Prostate gland (tissue), 2 donors: Measurements from ENCODE around the gene NFKBIL1. TPM values are rescaled to one million over a fixed set of nuclear protein-coding genes. Genes with fewer than 3 reads are reported as not detected.

Experiments used
- DNase-seq: peaks from one replicate; pipeline ENCODE4 v3.0.0-alpha.2; 2019; ENCODE audit warnings: low spot score
- H3K27ac ChIP-seq, 2 donors: fragments of 200-600 bp; sonication (generic); 2 replicates each; pipeline ENCODE4 v1.5.1; 2017 to 2019
- H3K27me3 ChIP-seq: fragments of 200-600 bp; sonication (generic); replicated peaks from 2 replicates; pipeline ENCODE4 v1.5.1; 2019; ENCODE audit not compliant: insufficient read depth
- H3K36me3 ChIP-seq, 2 donors: fragments of 200-600 bp; sonication (generic); 1 replicate in 1 of 2; 2 replicates in 1 of 2; pipeline versions ENCODE4 v1.5.1 to v1.8.1; 2017 to 2019
- H3K4me1 ChIP-seq: fragments of 200-600 bp; sonication (generic); replicated peaks from 2 replicates; pipeline ENCODE4 v1.5.1; 2019
- H3K4me3 ChIP-seq, 2 donors: fragments of 200-600 bp; sonication (generic); 2 replicates each; pipeline ENCODE4 v1.5.1; 2017 to 2019
- H3K9me3 ChIP-seq: fragments of 200-600 bp; sonication (generic); 2 replicates; pipeline ENCODE4 v1.5.1; 2017
- POLR2A ChIP-seq: fragments of 450-650 bp; IDR thresholded peaks from one replicate; pipeline ENCODE4 v1.6.1; 2016; ENCODE audit warnings: antibody characterized with exemption, mild to moderate bottlenecking
- POLR2AphosphoS5 ChIP-seq: sonication (generic); formaldehyde crosslinking; IDR thresholded peaks from one replicate; pipeline ENCODE4 v1.6.1; 2017; ENCODE audit warnings: antibody characterized with exemption
- WGBS: methylation state at CpG from one replicate; pipeline ENCODE4 v1.1.5; 2018; 5-methylcytosine and 5-hydroxymethylcytosine counted together
- intact Hi-C: fragments of 100-400 bp; cut with DNase I; formaldehyde crosslinking; loops from one replicate; pipeline ENCODE4 v1.14.2; 2022
- small RNA-seq, 2 donors: library from RNA; depleted of rRNA; stranded (forward); fragments of <200 nt; gene quantifications; one replicate each; pipeline ENCODE3, GENCODE V24; 2016
- total RNA-seq, 2 donors: library from RNA; depleted of rRNA; stranded (reverse); fragments of >200 nt; gene quantifications; one replicate each; pipeline ENCODE4 v1.1.0, GENCODE V29; 2016
- TF ChIP-seq, protein P1 (sequence below), 4 experiments: fragments of 200-600 bp in 2 of 4; fragments of 450-650 bp in 2 of 4; sonication (generic) in 2 of 4; IDR thresholded peaks; 1 replicate in 3 of 4; 2 replicates in 1 of 4; pipeline ENCODE4 v1.5.1; 2016 to 2019; ENCODE audit warnings: antibody characterized with exemption in 4 of 4, mild to moderate bottlenecking in 2 of 4, moderate library complexity in 2 of 4

The NFKBIL1 gene
- total RNA-seq, 2 donors from 2014 or later, result 38.0 to 48.7 TPM

DNA sequence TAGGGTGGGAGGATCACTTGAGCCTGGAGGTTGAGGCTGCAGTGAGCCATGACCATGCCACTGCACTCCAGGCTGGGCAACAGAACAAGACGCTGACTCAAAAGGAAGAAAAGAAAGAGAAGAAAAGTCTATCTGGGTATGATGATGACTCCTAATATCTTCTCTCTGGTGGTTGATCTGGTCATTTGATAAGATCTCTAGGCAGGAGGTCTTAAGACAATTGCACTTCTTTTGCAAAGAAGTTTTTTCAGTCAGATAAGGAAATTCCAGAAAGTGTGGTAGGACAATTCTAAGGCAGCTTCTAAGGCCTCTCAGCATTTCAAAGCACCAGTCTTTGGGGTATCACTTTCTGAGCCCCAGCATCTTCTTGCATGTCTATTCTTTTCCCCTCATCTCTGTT is 59.9 kb downstream of the NFKBIL1 start:
- Histone ChIP-seq H3K9me3 (no peaks in the 10 kb centered on the region), H3K36me3 (no peaks in the 10 kb centered on the region), H3K4me3 (no peak overlapping the region), H3K4me1 (no peaks in the 10 kb centered on the region), H3K27me3 (no peaks in the 10 kb centered on the region), H3K27ac (no peak overlapping the region)
- DNase-seq, result no peak
- no peak for TF ChIP-seq POLR2AphosphoS5
- TF ChIP-seq, protein P1, sequence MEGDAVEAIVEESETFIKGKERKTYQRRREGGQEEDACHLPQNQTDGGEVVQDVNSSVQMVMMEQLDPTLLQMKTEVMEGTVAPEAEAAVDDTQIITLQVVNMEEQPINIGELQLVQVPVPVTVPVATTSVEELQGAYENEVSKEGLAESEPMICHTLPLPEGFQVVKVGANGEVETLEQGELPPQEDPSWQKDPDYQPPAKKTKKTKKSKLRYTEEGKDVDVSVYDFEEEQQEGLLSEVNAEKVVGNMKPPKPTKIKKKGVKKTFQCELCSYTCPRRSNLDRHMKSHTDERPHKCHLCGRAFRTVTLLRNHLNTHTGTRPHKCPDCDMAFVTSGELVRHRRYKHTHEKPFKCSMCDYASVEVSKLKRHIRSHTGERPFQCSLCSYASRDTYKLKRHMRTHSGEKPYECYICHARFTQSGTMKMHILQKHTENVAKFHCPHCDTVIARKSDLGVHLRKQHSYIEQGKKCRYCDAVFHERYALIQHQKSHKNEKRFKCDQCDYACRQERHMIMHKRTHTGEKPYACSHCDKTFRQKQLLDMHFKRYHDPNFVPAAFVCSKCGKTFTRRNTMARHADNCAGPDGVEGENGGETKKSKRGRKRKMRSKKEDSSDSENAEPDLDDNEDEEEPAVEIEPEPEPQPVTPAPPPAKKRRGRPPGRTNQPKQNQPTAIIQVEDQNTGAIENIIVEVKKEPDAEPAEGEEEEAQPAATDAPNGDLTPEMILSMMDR (IDR thresholded peaks at IDR 0.05), result no peak
- TF ChIP-seq POLR2A, result no peak
- 88% methylated on average over 1 of the region's 1 CpG for WGBS
- intact Hi-C loops, result no loop called here

Small RNA genes lying within 50 kb of the gene (small RNA-seq; reads per million reads assigned to genes)
- gene AL663061.1 (0 reads per million in 2 donors), gene SNORD117 (230 to 261 reads per million in 2 donors), gene SNORD84 (0 reads per million in 2 donors)

Other genes with a start within 250 kb of the NFKBIL1 start
- 100 to 1,000 TPM; 846 to 899 TPM for gene HLA-B, start 190.4 kb upstream of the NFKBIL1 start, total RNA-seq
- 10 to 100 TPM; 16.1 to 22.8 TPM for gene MICA, start 144.0 kb upstream of the NFKBIL1 start, total RNA-seq
- gene MICB, start 49.5 kb upstream of the NFKBIL1 start, total RNA-seq, result 1 to 10 TPM; 1.3 to 5.5 TPM
- gene MCCD1, start 18.6 kb upstream of the NFKBIL1 start, total RNA-seq, result not detected
- gene DDX39B, start 5.6 kb upstream of the NFKBIL1 start, total RNA-seq, result 100 to 1,000 TPM; 227 to 390 TPM
- gene ATP6V1G2, start 1.0 kb upstream of the NFKBIL1 start, total RNA-seq, result under 1 TPM; 0.36 to 0.74 TPM
- gene LTA, start 24.7 kb downstream of the NFKBIL1 start, total RNA-seq, result 1 to 10 TPM in 1 of 2 donors, not detected in 1; 1.2 TPM
- gene TNF, start 28.0 kb downstream of the NFKBIL1 start, total RNA-seq, result under 1 TPM in 1 of 2 donors, not detected in 1; 0.23 TPM
- under 1 TPM in 1 of 2 donors, not detected in 1; 0.97 TPM for gene LTB, start 34.8 kb downstream of the NFKBIL1 start, total RNA-seq
- gene LST1, start 38.7 kb downstream of the NFKBIL1 start, total RNA-seq, result 1 to 10 TPM in 1 of 2 donors, not detected in 1; 3.1 TPM
- gene NCR3, start 45.4 kb downstream of the NFKBIL1 start, total RNA-seq, result not detected
- 10 to 100 TPM; 11.1 to 14.6 TPM for gene AIF1, start 67.6 kb downstream of the NFKBIL1 start, total RNA-seq
- 100 to 1,000 TPM; 129 to 247 TPM for gene PRRC2A, start 73.1 kb downstream of the NFKBIL1 start, total RNA-seq
- gene BAG6, start 105.1 kb downstream of the NFKBIL1 start, total RNA-seq, result 100 to 1,000 TPM; 261 to 537 TPM
- 1 to 10 TPM; 1.6 to 6.8 TPM for gene APOM, start 108.3 kb downstream of the NFKBIL1 start, total RNA-seq
- 10 to 100 TPM; 25.5 to 30.1 TPM for gene C6orf47, start 113.2 kb downstream of the NFKBIL1 start, total RNA-seq
- 10 to 100 TPM; 19.7 to 28.1 TPM for gene GPANK1, start 117.4 kb downstream of the NFKBIL1 start, total RNA-seq
- gene CSNK2B, start 118.5 kb downstream of the NFKBIL1 start, total RNA-seq, result 100 to 1,000 TPM; 214 to 285 TPM
- gene LY6G5B, start 122.4 kb downstream of the NFKBIL1 start, total RNA-seq, result 10 to 100 TPM in 1 of 2 donors, 1 to 10 TPM in 1; 1.8 to 13.0 TPM
- 1 to 10 TPM; 1.6 to 2.6 TPM for gene LY6G5C, start 133.5 kb downstream of the NFKBIL1 start, total RNA-seq
- gene ABHD16A, start 155.7 kb downstream of the NFKBIL1 start, total RNA-seq, result 10 to 100 TPM; 78.1 to 83.6 TPM
- gene LY6G6F, start 159.3 kb downstream of the NFKBIL1 start, total RNA-seq, result 1 to 10 TPM in 1 of 2 donors, not detected in 1; 3.7 TPM
- not detected for gene LY6G6D, start 167.7 kb downstream of the NFKBIL1 start, total RNA-seq
- not detected for gene LY6G6C, start 174.1 kb downstream of the NFKBIL1 start, total RNA-seq
- under 1 TPM in 1 of 2 donors, not detected in 1; 0.74 TPM for gene MPIG6B, start 175.8 kb downstream of the NFKBIL1 start, total RNA-seq
- gene DDAH2, start 181.7 kb downstream of the NFKBIL1 start, total RNA-seq, result 10 to 100 TPM; 73.3 to 83.7 TPM
- gene CLIC1, start 188.9 kb downstream of the NFKBIL1 start, total RNA-seq, result 100 to 1,000 TPM; 224 to 331 TPM
- 10 to 100 TPM; 10.5 to 72.4 TPM for gene MSH5, start 192.4 kb downstream of the NFKBIL1 start, total RNA-seq
- gene SAPCD1, start 215.0 kb downstream of the NFKBIL1 start, total RNA-seq, result 10 to 100 TPM in 1 of 2 donors, 1 to 10 TPM in 1; 1.9 to 15.7 TPM
- gene VWA7, start 229.7 kb downstream of the NFKBIL1 start, total RNA-seq, result 10 to 100 TPM in 1 of 2 donors, 1 to 10 TPM in 1; 2.7 to 13.0 TPM
- 10 to 100 TPM; 38.5 to 49.9 TPM for gene VARS1, start 248.1 kb downstream of the NFKBIL1 start, total RNA-seq